GM23338 (cell line): ENCODE results near the gene ZNF318. TPM values are rescaled to one million over a fixed set of nuclear protein-coding genes. Genes with fewer than 3 reads are reported as not detected.

Experiments used
- ATAC-seq: fragments of 200-7000 bp; cut with Tn5 transposase; 3 replicates; pipeline ENCODE4 v1.9.1; 2020
- DNase-seq: peaks from one replicate; pipeline ENCODE4 v3.0.0-alpha.2; 2015; ENCODE audit warnings: low spot score
- H2AFZ ChIP-seq: fragments of 200-600 bp; sonication (generic); 2 replicates; pipeline ENCODE4 v1.8.0; 2016; ENCODE audit warnings: antibody characterized with exemption, mild to moderate bottlenecking, moderate library complexity
- H3F3A ChIP-seq: fragments of 200-600 bp; sonication (generic); replicated peaks from 2 replicates; pipeline ENCODE4 v1.8.0; 2017; ENCODE audit warnings: antibody characterized with exemption, mixed run types, low read depth
- H3K27ac ChIP-seq: fragments of 200-600 bp; sonication (generic); 2 replicates; pipeline ENCODE4 v1.6.1; 2016; ENCODE audit warnings: low read depth
- H3K27me3 ChIP-seq: fragments of 200-600 bp; sonication (generic); 2 replicates; pipeline ENCODE4 v1.8.0; 2016; ENCODE audit warnings: mild to moderate bottlenecking, mixed run types, moderate library complexity; ENCODE audit not compliant: insufficient read depth
- H3K36me3 ChIP-seq: fragments of 200-600 bp; sonication (generic); 2 replicates; pipeline ENCODE4 v1.8.0; 2016; ENCODE audit warnings: mild to moderate bottlenecking; ENCODE audit not compliant: insufficient read depth
- H3K4me1 ChIP-seq: fragments of 200-600 bp; sonication (generic); 2 replicates; pipeline ENCODE4 v1.8.0; 2016; ENCODE audit warnings: mild to moderate bottlenecking, moderate library complexity; ENCODE audit not compliant: insufficient read depth
- H3K4me2 ChIP-seq: fragments of 200-600 bp; sonication (generic); 2 replicates; pipeline ENCODE4 v1.7.1; 2017; ENCODE audit warnings: mixed run types
- H3K4me3 ChIP-seq: fragments of 200-600 bp; sonication (generic); 2 replicates; pipeline ENCODE4 v1.6.1; 2016; ENCODE audit warnings: mixed run types
- H3K79me2 ChIP-seq: fragments of 200-600 bp; sonication (generic); replicated peaks from 2 replicates; pipeline ENCODE4 v1.8.0; 2017; ENCODE audit warnings: mild to moderate bottlenecking; ENCODE audit not compliant: insufficient read depth
- H3K9me2 ChIP-seq: fragments of 200-600 bp; sonication (generic); 2 replicates; pipeline ENCODE4 v1.8.0; 2017; ENCODE audit not compliant: insufficient read depth
- H4K20me1 ChIP-seq: fragments of 200-600 bp; sonication (generic); replicated peaks from 2 replicates; pipeline ENCODE4 v1.8.0; 2017; ENCODE audit warnings: mild to moderate bottlenecking; ENCODE audit not compliant: insufficient read depth
- H3K27ac Mint-ChIP-seq: 2 replicates; pipeline ENCODE4 v1.8.0; 2020; ENCODE audit warnings: inconsistent platforms, mild to moderate bottlenecking, moderate library complexity, mixed read lengths
- H3K27me3 Mint-ChIP-seq: 3 replicates; pipeline ENCODE4 v1.8.0; 2022; ENCODE audit warnings: low read depth, mild to moderate bottlenecking, moderate library complexity, mixed read lengths, inconsistent platforms; ENCODE audit not compliant: insufficient read depth, poor library complexity
- H3K36me3 Mint-ChIP-seq: 3 replicates; pipeline ENCODE4 v1.8.0; 2021; ENCODE audit warnings: low read depth, mild to moderate bottlenecking, inconsistent platforms, moderate library complexity, mixed read lengths
- H3K4me1 Mint-ChIP-seq: 3 replicates; pipeline ENCODE4 v1.8.0; 2020; ENCODE audit warnings: mild to moderate bottlenecking, inconsistent platforms, mixed read lengths
- H3K4me3 Mint-ChIP-seq: 3 replicates; pipeline ENCODE4 v1.8.0; 2021; ENCODE audit warnings: moderate library complexity, mild to moderate bottlenecking, inconsistent platforms, mixed read lengths
- H3K9me3 Mint-ChIP-seq: 3 replicates; pipeline ENCODE4 v1.8.0; 2020; ENCODE audit warnings: moderate library complexity, mild to moderate bottlenecking, inconsistent platforms, mixed read lengths
- CREB1 ChIP-seq: fragments of 250-450 bp; sonication (Bioruptor Pico); IDR thresholded peaks from 2 replicates; pipeline ENCODE4 v1.5.0; 2020; ENCODE audit warnings: low read depth, mild to moderate bottlenecking, moderate library complexity
- CTCF ChIP-seq, 2 experiments: fragments of 200-600 bp in 1 of 2; sonication (generic) in 1 of 2; conservative IDR thresholded peaks; 2 replicates each; pipeline versions ENCODE4 v1.5.1 to v1.6.1; 2016 to 2017; ENCODE audit warnings: antibody characterized with exemption in 2 of 2, low read depth in 2 of 2, mild to moderate bottlenecking in 2 of 2, moderate library complexity in 1 of 2
- ETS1 ChIP-seq: IDR thresholded peaks from 2 replicates; pipeline ENCODE4 v1.6.1; 2016; ENCODE audit warnings: antibody characterized with exemption
- EZH2 ChIP-seq: fragments of 200-600 bp; sonication (generic); IDR thresholded peaks from one replicate; pipeline ENCODE4 v1.8.0; 2017; ENCODE audit warnings: antibody characterized with exemption, mild to moderate bottlenecking, low read depth; ENCODE audit not compliant: unreplicated experiment
- JUNB ChIP-seq: IDR thresholded peaks from one replicate; pipeline ENCODE4 v1.6.1; 2016; ENCODE audit warnings: antibody characterized with exemption; ENCODE audit not compliant: unreplicated experiment
- POLR2AphosphoS5 ChIP-seq: IDR thresholded peaks from 2 replicates; pipeline ENCODE4 v1.6.1; 2016; ENCODE audit warnings: antibody characterized with exemption, low read depth
- STAT1 ChIP-seq: IDR thresholded peaks from one replicate; pipeline ENCODE4 v1.6.1; 2016; ENCODE audit warnings: antibody characterized with exemption; ENCODE audit not compliant: unreplicated experiment
- ZNF114 ChIP-seq: fragments of 250-450 bp; sonication (Bioruptor Pico); IDR thresholded peaks from 2 replicates; pipeline ENCODE4 v1.5.0; 2020; ENCODE audit warnings: mild to moderate bottlenecking, moderate library complexity
- ZNF331 ChIP-seq: fragments of 250-450 bp; sonication (Bioruptor Pico); IDR thresholded peaks from 2 replicates; pipeline ENCODE4 v1.5.0; 2020; ENCODE audit warnings: low read depth, mild to moderate bottlenecking, moderate library complexity
- ZNF462 ChIP-seq: fragments of 250-450 bp; sonication (Bioruptor Pico); IDR thresholded peaks from 2 replicates; pipeline ENCODE4 v1.5.0; 2020; ENCODE audit warnings: mild to moderate bottlenecking, moderate library complexity
- polyA plus RNA-seq: library from polyadenylated mRNA; unstranded; fragments of >200 nt; fragmentation: Nextera tagmentation; extraction: Ambion mirVana; gene quantifications from 2 replicates; pipeline ENCODE4 v1.2.1, GENCODE V29; 2016
- total RNA-seq: library from RNA; depleted of rRNA; stranded (reverse); fragments of >200 nt; shearing (Covaris generic); gene quantifications from 2 replicates; pipeline ENCODE4 v1.2.3, GENCODE V29; 2014

Gene ZNF318
- total and polyA plus RNA-seq, 2 experiments from 2014 or later: 8.7 to 19.5 TPM

GRCh38 chr6:43377710-43378229, 8.3 kb upstream of the ZNF318 start:
- H3K79me2 ChIP-seq: no peaks in the 10 kb centered on the region
- peaks cover 5% of the 10 kb centered on the region for H3K27me3 Mint-ChIP-seq
- ATAC-seq: no peak

More at GRCh38 chr6:43377710-43378229, 8.3 kb upstream of the ZNF318 start:
- H3K36me3 Mint-ChIP-seq: no peaks in the 10 kb centered on the region
- no peaks in the 10 kb centered on the region for H3K4me1 Mint-ChIP-seq
- Histone ChIP-seq H3K27me3 (no peaks in the 10 kb centered on the region), H4K20me1 (no peaks in the 10 kb centered on the region), H3K27ac (no peak overlapping the region), H3K4me3 (no peak overlapping the region), H3F3A (no peaks in the 10 kb centered on the region), H3K36me3 (no peaks in the 10 kb centered on the region), H2AFZ (no peak overlapping the region), H3K4me2 (no peak overlapping the region), H3K4me1 (no peaks in the 10 kb centered on the region), H3K9me2 (no peaks in the 10 kb centered on the region)
- TF ChIP-seq POLR2AphosphoS5: no peak
- TF ChIP-seq CTCF (conservative IDR thresholded peaks at IDR 0.05; ENCODE audit: low read depth in 2 of 2): no peak
- TF ChIP-seq ZNF462 (CRISPR knock-in tag): no peak
- TF ChIP-seq JUNB: no peak
- no peak for TF ChIP-seq ETS1
- no peak for TF ChIP-seq CREB1
- TF ChIP-seq EZH2: no peak
- TF ChIP-seq ZNF114 (CRISPR knock-in tag): no peak
- TF ChIP-seq ZNF331: no peak
- TF ChIP-seq STAT1: no peak
- no peaks in the 10 kb centered on the region for H3K9me3 Mint-ChIP-seq
- H3K27ac Mint-ChIP-seq: no peak overlapping the region
- H3K4me3 Mint-ChIP-seq: no peak overlapping the region
- DNase-seq: no peak
